Neural progenitor cell (in vitro differentiated cells): Measurements from ENCODE around the gene ZNF813.

ENCODE experiments used
- CTCF ChIP-seq: fragments of 200-600 bp; sonication (generic); IDR thresholded peaks from 2 replicates; pipeline ENCODE4 v1.5.1; 2017; ENCODE audit warnings: antibody characterized with exemption, mild to moderate bottlenecking
- EZH2 ChIP-seq: fragments of 200-600 bp; sonication (generic); IDR thresholded peaks from 2 replicates; pipeline ENCODE4 v1.6.1; 2017; ENCODE audit warnings: antibody characterized with exemption, mild to moderate bottlenecking, moderate library complexity
- EZH2phosphoT487 ChIP-seq: fragments of 200-600 bp; sonication (generic); IDR thresholded peaks from 2 replicates; pipeline ENCODE4 v1.6.1; 2017; ENCODE audit warnings: antibody characterized with exemption

GRCh38 chr19:53537121-53537520, 69.6 kb downstream of the ZNF813 start:
- no peak for TF ChIP-seq CTCF
- no peak for TF ChIP-seq EZH2phosphoT487
- no peak for TF ChIP-seq EZH2
